H9 (cell line): ENCODE data around the gene AXL. TPM values are rescaled to one million over a fixed set of nuclear protein-coding genes. Genes with fewer than 3 reads are reported as not detected.
A peak's percentile ranks its signal among the peaks of the same experiment; 100 is the strongest.

ENCODE experiments used
- DNase-seq: peaks from one replicate; pipeline ENCODE4 v3.0.0-alpha.2; 2017
- H2AFZ ChIP-seq: one replicate; pipeline ENCODE4 v1.6.1; 2013; ENCODE audit warnings: mild to moderate bottlenecking, low read length, control low read depth, moderate library complexity
- H2AK5ac ChIP-seq: 2 replicates; pipeline ENCODE4 v1.6.1; 2013; ENCODE audit warnings: low read length, control low read depth, mixed read lengths; ENCODE audit not compliant: insufficient read length
- H2BK120ac ChIP-seq: one replicate; pipeline ENCODE4 v1.6.1; 2013; ENCODE audit warnings: low read depth, mild to moderate bottlenecking, low read length, control low read depth, inconsistent platforms; ENCODE audit not compliant: poor library complexity, severe bottlenecking
- H2BK12ac ChIP-seq: 2 replicates; pipeline ENCODE4 v1.6.1; 2013; ENCODE audit warnings: low read length, control low read depth, mixed read lengths, low read depth; ENCODE audit not compliant: insufficient read length
- H2BK15ac ChIP-seq: 2 replicates; pipeline ENCODE4 v1.6.1; 2013; ENCODE audit warnings: low read depth, low read length, control low read depth
- H2BK20ac ChIP-seq: one replicate; pipeline ENCODE4 v1.6.1; 2013; ENCODE audit warnings: low read depth, mild to moderate bottlenecking, low read length, control low read depth, inconsistent platforms; ENCODE audit not compliant: poor library complexity, severe bottlenecking
- H2BK5ac ChIP-seq: 2 replicates; pipeline ENCODE4 v1.6.1; 2013; ENCODE audit warnings: low read length, control low read depth, mixed read lengths; ENCODE audit not compliant: insufficient read length
- H3K14ac ChIP-seq: 2 replicates; pipeline ENCODE4 v1.6.1; 2013; ENCODE audit warnings: low read length, control low read depth; ENCODE audit not compliant: insufficient read depth
- H3K18ac ChIP-seq: 2 replicates; pipeline ENCODE4 v1.6.1; 2013; ENCODE audit warnings: low read depth, mild to moderate bottlenecking, mixed read lengths, low read length, control low read depth; ENCODE audit not compliant: insufficient read length
- H3K23ac ChIP-seq: 2 replicates; pipeline ENCODE4 v1.6.1; 2013; ENCODE audit warnings: low read length, control low read depth, mixed read lengths, low read depth; ENCODE audit not compliant: insufficient read length
- H3K23me2 ChIP-seq: 2 replicates; pipeline ENCODE4 v1.6.1; 2013; ENCODE audit warnings: low read depth, mild to moderate bottlenecking, mixed read lengths, low read length, control low read depth; ENCODE audit not compliant: insufficient read length, poor library complexity, severe bottlenecking
- H3K27ac ChIP-seq: 2 replicates; pipeline ENCODE4 v1.5.1; 2013; ENCODE audit warnings: low read length, control low read depth, mixed read lengths, low read depth; ENCODE audit not compliant: insufficient read length
- H3K27me3 ChIP-seq: 2 replicates; pipeline ENCODE4 v1.6.1; 2013; ENCODE audit warnings: low read length, control low read depth, inconsistent platforms; ENCODE audit not compliant: insufficient read depth
- H3K4ac ChIP-seq: 2 replicates; pipeline ENCODE4 v1.6.1; 2013; ENCODE audit warnings: low read depth, mild to moderate bottlenecking, control low read depth, inconsistent platforms, low read length, moderate library complexity
- H3K4me1 ChIP-seq: 2 replicates; pipeline ENCODE4 v1.6.1; 2013; ENCODE audit warnings: low read length, control low read depth, inconsistent platforms; ENCODE audit not compliant: insufficient read depth
- H3K4me2 ChIP-seq: 2 replicates; pipeline ENCODE4 v1.6.1; 2013; ENCODE audit warnings: low read length, control low read depth, mixed read lengths; ENCODE audit not compliant: insufficient read length, insufficient read depth
- H3K56ac ChIP-seq: 2 replicates; pipeline ENCODE4 v1.6.1; 2013; ENCODE audit warnings: low read depth, mild to moderate bottlenecking, mixed read lengths, low read length, control low read depth; ENCODE audit not compliant: insufficient read length
- H3K79me1 ChIP-seq: 2 replicates; pipeline ENCODE4 v1.6.1; 2013; ENCODE audit warnings: low read depth, mild to moderate bottlenecking, moderate library complexity, low read length, control low read depth, inconsistent platforms; ENCODE audit not compliant: insufficient read depth, poor library complexity, severe bottlenecking
- H3K79me2 ChIP-seq: 2 replicates; pipeline ENCODE4 v1.6.1; 2013; ENCODE audit warnings: low read length, control low read depth, inconsistent platforms; ENCODE audit not compliant: insufficient read depth
- H3K9ac ChIP-seq: 2 replicates; pipeline ENCODE4 v1.6.1; 2013; ENCODE audit warnings: low read length, control low read depth, mixed read lengths; ENCODE audit not compliant: insufficient read length; ENCODE audit errors: extremely low read depth
- H3K9me3 ChIP-seq: one replicate; pipeline ENCODE4 v1.6.1; 2013; ENCODE audit warnings: low read depth, low read length, inconsistent platforms; ENCODE audit not compliant: control insufficient read depth
- H3T11ph ChIP-seq: one replicate; pipeline ENCODE4 v1.6.1; 2013; ENCODE audit warnings: mild to moderate bottlenecking, low read length, control low read depth, inconsistent platforms
- H4K20me1 ChIP-seq: one replicate; pipeline ENCODE4 v1.6.1; 2013; ENCODE audit not compliant: control insufficient read depth, insufficient read length, insufficient read depth
- H4K5ac ChIP-seq: 2 replicates; pipeline ENCODE4 v1.6.1; 2013; ENCODE audit warnings: low read depth, mild to moderate bottlenecking, mixed read lengths, low read length, control low read depth; ENCODE audit not compliant: insufficient read length
- H4K8ac ChIP-seq: replicated peaks from 2 replicates; pipeline ENCODE4 v1.6.1; 2013; ENCODE audit warnings: low read length, control low read depth, mixed read lengths, low read depth; ENCODE audit not compliant: insufficient read length
- H4K91ac ChIP-seq: 2 replicates; pipeline ENCODE4 v1.6.1; 2013; ENCODE audit warnings: low read depth, mild to moderate bottlenecking, moderate library complexity, mixed read lengths, low read length, control low read depth; ENCODE audit not compliant: insufficient read length
- H3K27ac Mint-ChIP-seq, 3 experiments: 2 replicates in 2 of 3; 3 replicates in 1 of 3; pipeline ENCODE4 v1.8.0; 2020 to 2021; ENCODE audit warnings: mixed read lengths in 3 of 3, mild to moderate bottlenecking in 1 of 3, moderate library complexity in 1 of 3
- H3K27me3 Mint-ChIP-seq: 2 replicates; pipeline ENCODE4 v1.8.0; 2021; ENCODE audit warnings: low read depth, mild to moderate bottlenecking, moderate library complexity, mixed read lengths
- H3K36me3 Mint-ChIP-seq, 3 experiments: 2 replicates in 2 of 3; 3 replicates in 1 of 3; pipeline ENCODE4 v1.8.0; 2020 to 2021; ENCODE audit warnings: low read depth in 3 of 3, mixed read lengths in 3 of 3; ENCODE audit not compliant: insufficient read depth in 1 of 3
- H3K4me1 Mint-ChIP-seq, 2 experiments: 2 replicates each; pipeline ENCODE4 v1.8.0; 2020; ENCODE audit warnings: mixed read lengths in 2 of 2
- H3K4me3 Mint-ChIP-seq, 2 experiments: 2 replicates in 1 of 2; 3 replicates in 1 of 2; pipeline ENCODE4 v1.8.0; 2020 to 2021; ENCODE audit warnings: mild to moderate bottlenecking in 2 of 2, mixed read lengths in 2 of 2, moderate library complexity in 1 of 2
- H3K9me3 Mint-ChIP-seq, 2 experiments: 2 replicates in 1 of 2; 3 replicates in 1 of 2; pipeline ENCODE4 v1.8.0; 2020; ENCODE audit warnings: mild to moderate bottlenecking in 2 of 2, mixed read lengths in 2 of 2, moderate library complexity in 1 of 2
- CTCF ChIP-seq: fragments of 200-600 bp; sonication (generic); conservative IDR thresholded peaks from 3 replicates; pipeline ENCODE4 v1.8.0; 2021; ENCODE audit warnings: antibody characterized with exemption, mild to moderate bottlenecking
- WGBS: extraction: QIAGEN DNeasy Blood & Tissue Kit; methylation state at CpG from one replicate; pipeline ENCODE4 v1.1.7; 2013; ENCODE audit warnings: missing lambda C conversion rate, low lambda C conversion rate, mixed read lengths; ENCODE audit not compliant: insufficient read length; ENCODE audit errors: extremely low coverage; 5-methylcytosine and 5-hydroxymethylcytosine counted together
- total RNA-seq: library from RNA; stranded (reverse); gene quantifications from 2 replicates; pipeline ENCODE4 v1.2.1, GENCODE V29; 2021

Gene AXL
- total RNA-seq, 1 experiment from 2014 or later = 29.4 TPM

GRCh38 chr19:41189425-41190065 is 29.5 kb upstream of the AXL start:
- Mint-ChIP-seq H3K4me1 (peaks cover 56 to 70% of the 10 kb centered on the region in 2 experiments), H3K27me3 (no peaks in the 10 kb centered on the region), H3K9me3 (no peaks in the 10 kb centered on the region), H3K36me3 (peaks cover 0 to 10% (median 4%) of the 10 kb centered on the region in 3 experiments; a peak in 3 of 7 replicates), H3K4me3 (peak overlapping the region; percentile 23 to 65), H3K27ac (peak overlapping the region; percentile 91 to 99 (median 96))
- Histone ChIP-seq H3K4ac (no peak overlapping the region), H3K18ac (peak overlapping the region; percentile 46), H2BK12ac (no peak overlapping the region), H3K27me3 (no peaks in the 10 kb centered on the region), H3K56ac (no peak overlapping the region), H2AK5ac (no peak overlapping the region), H3K4me1 (peaks cover 20% of the 10 kb centered on the region; the same call in 1 of the 2 replicates), H3K9me3 (no peaks in the 10 kb centered on the region), H3K4me2 (peak overlapping the region; percentile 23), H3K23me2 (peaks cover 14% of the 10 kb centered on the region), H3K27ac (peak overlapping the region; percentile 84), H3K9ac (no peak overlapping the region), H2BK15ac (no peak overlapping the region), H3K79me1 (no peaks in the 10 kb centered on the region), H3K14ac (no peak overlapping the region), H3K23ac (no peak overlapping the region), H2AFZ (no peak overlapping the region), H2BK5ac (no peak overlapping the region), H3K79me2 (peaks cover 15% of the 10 kb centered on the region; the same call in 1 of the 2 replicates), H3T11ph (no peak overlapping the region), H4K91ac (no peak overlapping the region), H2BK20ac (no peak overlapping the region), H4K20me1 (peaks cover under 1% of the 10 kb centered on the region), H4K5ac (no peak overlapping the region), H4K8ac (no peak overlapping the region), H2BK120ac (no peak overlapping the region)
- no peak for TF ChIP-seq CTCF
- WGBS = no CpG with 5 or more reads among the region's 8 CpGs
- peak; percentile 86 for DNase-seq
